NCI-H2196 treated with DMSO at 0.1 percent for 48 hours (cell line): ENCODE data around the gene P4HA1.
"Not testable (repeated sequence)": the region's sequence is repeated elsewhere in the genome, so short reads cannot be mapped to it uniquely, and the experiment has no call there.

Source experiments
- DNase-seq: peaks from one replicate; lab custom pipeline; 2025; ENCODE audit not compliant: unreplicated experiment; lab: John Stamatoyannopoulos, UW

The P4HA1 gene

DNA sequence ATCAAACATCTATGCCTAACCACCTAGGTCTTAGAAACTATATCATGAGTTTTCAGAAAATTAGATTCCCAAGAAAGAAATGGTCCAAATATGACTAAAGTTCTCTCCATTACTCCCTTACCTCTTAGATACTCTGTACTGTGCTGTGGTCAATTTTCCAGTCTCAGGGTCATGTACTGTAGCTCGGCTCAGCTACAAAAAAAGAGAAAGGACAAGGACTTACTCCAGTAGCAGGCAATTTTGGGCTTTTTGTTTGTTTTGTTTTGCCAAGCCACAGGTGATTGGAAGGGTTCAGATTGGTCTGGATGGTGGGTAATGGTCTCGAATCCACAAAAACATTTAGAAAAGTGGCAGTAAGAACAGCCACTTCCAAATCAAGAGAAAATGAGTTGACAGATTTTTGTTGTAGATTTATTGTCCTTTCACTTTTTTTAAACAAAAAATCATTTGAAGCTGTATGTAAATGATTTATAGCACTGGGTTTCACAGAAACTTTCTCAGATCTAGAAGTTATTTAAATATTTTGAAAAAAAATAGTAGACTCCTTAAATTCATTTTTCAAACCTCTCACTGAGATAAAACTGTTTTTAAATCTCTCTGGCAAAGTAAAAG lies 52.8 kb downstream of the P4HA1 start:
- no peak for DNase-seq

DNA sequence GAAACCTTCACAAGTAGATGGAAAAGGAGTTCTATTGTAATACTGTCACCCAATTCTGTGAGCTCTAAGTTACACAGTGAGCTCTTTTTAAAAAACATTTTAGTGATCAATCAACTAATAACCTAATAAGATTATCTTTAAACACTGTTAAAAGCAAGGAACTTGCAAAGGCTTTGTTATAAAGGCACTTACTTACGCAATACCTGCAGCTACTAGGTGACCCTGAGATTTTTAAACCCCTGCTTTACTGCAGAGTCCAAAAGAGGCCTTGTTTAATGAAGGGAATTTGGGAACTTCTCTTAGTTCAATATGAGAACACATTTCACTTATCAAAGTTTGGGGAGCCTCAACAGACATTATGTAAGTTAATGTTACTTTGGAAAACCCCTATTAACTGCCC lies 53.3 kb downstream of the P4HA1 start:
- DNase-seq = no peak

- DNase-seq = no peak
Measured at GRCh38 chr10:73042130-73042529, 54.5 kb downstream of the P4HA1 start.

GRCh38 chr10:73039635-73040034 lies 57.0 kb downstream of the P4HA1 start:
- no peak for DNase-seq

- DNase-seq = not testable (repeated sequence)
Measured at GRCh38 chr10:73036285-73036684, 60.4 kb downstream of the P4HA1 start.

DNA sequence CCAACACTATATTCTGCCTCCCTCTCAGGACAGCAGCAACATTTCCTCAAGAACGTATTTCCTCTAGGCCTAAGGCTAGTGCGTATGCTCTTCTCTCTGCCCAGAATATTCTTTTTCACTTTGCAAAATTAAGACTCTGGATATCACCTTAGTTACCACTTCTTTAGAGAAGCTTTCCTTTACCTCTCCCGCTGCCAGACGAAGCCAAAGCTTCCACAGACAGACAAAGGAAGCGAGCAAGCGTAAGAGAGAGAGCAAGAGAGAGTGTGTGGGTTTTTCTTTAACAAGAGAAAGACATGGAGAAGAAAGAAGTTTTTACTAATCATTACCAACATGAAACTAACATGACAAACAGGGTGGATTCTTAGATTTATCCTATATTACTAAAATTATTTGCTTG lies 64.1 kb downstream of the P4HA1 start:
- DNase-seq = no peak

- DNase-seq = not testable (repeated sequence)
Measured at GRCh38 chr10:73026623-73027022, 70.0 kb downstream of the P4HA1 start.

DNA sequence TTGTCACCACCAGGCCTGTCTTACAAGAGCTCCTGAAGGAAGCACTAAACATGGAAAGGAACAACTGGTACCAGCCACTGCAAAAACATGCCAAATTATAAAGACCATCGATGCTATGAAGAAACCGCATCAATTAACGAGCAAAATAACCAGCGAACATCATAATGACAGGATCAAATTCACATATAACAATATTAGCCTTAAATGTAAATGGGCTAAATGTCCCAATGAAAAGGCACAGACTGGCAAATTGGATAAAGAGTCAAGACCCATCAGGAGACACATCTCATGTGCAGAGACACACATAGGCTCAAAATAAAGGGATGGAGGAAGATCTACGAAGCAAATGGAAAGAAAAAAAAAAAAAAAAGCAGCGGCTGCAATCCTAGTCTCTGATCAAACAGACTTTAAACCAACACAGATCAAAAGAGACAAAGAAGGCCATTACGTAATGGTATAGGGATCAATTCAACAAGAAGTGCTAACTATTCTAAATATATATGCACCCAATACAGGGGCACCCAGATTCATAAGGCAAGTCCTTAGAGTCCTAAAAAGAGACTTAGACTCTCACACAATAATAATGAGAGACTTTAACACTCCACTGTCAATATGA lies 73.1 kb downstream of the P4HA1 start:
- not testable (repeated sequence) for DNase-seq

GRCh38 chr10:73022961-73023360 lies 73.7 kb downstream of the P4HA1 start:
- not testable (repeated sequence) for DNase-seq

DNA sequence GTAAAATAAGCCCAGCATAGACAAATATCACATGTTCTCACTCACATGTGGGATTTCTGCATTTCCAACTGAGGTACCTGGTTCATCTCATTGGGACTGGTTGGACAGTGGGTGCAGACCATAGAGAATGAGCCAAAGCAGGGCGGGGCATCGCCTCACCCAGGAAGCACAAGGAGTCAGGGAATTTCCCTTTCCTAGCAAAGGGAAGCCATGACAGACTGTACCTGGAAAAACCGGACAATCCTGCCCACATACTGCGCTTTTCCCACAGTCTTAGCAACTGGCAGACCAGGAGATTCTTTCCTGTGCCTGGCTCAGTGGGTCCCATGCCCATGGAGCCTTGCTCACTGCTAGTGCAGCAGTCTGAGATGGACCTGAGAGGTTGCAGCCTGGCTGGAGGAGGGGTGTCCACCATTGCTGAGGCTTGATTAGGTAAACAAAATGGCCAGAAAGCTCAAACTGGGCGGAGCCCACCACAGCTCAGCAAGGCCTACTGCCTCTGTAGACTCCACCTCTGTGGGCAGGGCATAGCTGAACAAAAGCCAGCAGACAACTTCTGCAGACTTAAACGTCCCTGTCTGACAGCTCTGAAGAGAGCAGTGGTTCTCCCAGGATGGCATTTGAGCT lies 75.0 kb downstream of the P4HA1 start:
- DNase-seq = not testable (repeated sequence)

- no peak for DNase-seq
Measured at GRCh38 chr10:73021050-73021449, 75.6 kb downstream of the P4HA1 start.

- no peak for DNase-seq
Measured at GRCh38 chr10:73019100-73019499, 77.6 kb downstream of the P4HA1 start.

- no peak for DNase-seq
Measured at GRCh38 chr10:73018632-73019031, 78.0 kb downstream of the P4HA1 start.

GRCh38 chr10:73017955-73018480 lies 78.6 kb downstream of the P4HA1 start:
- DNase-seq = no peak

GRCh38 chr10:73015779-73016178 lies 80.9 kb downstream of the P4HA1 start:
- no peak for DNase-seq

DNA sequence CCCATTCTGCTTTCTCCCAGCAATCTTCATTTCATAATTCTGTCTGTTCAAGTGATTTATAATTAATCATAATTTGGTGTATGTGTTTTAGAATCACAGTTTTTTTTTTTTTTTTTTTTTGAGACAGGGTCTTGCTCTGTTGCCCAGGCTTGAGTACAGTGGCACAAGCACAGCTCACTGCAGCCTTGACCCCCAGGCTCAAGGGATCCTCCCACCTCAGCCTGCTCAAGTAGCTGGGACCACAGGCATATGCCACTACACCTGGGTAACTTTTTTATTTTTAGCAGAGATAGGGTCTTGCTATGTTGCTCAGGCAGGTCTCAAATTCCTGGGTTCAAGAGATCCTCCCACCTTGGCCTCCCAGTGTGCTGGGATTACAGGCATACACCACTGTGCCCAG lies 92.8 kb downstream of the P4HA1 start:
- no peak for DNase-seq

GRCh38 chr10:73000973-73001372 lies 95.7 kb downstream of the P4HA1 start:
- no peak for DNase-seq

- no peak for DNase-seq
Measured at GRCh38 chr10:72997099-72997498, 99.6 kb downstream of the P4HA1 start.

DNA sequence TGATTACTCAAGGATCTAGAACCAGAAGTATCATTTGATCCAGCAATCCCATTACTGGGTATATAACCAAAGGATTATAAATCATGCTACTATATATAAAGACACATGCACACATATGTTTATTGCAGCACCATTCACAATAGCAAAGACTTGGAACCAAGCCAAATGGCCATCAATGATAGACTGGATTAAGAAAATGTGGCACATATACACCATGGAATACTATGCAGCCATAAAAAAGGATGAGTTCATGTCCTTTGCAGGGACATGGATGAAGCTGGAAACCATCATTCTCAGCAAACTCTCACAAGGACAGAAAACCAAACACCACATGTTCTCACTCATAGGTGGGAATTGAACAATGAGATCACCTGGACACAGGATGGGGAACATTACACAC lies 101.2 kb downstream of the P4HA1 start:
- DNase-seq = not testable (repeated sequence)

DNA sequence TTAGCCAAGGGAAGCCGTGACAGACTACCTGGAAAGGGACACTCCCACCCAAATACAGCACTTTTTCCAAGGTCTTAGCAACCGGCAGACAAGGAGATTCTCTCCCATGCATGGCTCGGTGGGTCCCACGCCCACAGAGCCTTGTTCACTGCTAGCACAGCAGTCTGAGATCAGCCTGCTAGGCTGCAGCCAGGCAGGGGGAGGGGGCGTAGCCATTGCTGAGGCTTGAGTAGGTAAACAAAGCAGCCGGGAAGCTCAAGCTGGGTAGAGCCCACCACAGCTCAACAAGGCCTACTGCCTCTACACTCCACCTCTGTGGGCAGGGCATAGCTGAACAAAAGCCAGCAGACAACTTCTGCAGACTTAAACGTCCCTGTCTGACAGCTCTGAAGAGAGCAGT lies 106.9 kb downstream of the P4HA1 start:
- not testable (repeated sequence) for DNase-seq

DNA sequence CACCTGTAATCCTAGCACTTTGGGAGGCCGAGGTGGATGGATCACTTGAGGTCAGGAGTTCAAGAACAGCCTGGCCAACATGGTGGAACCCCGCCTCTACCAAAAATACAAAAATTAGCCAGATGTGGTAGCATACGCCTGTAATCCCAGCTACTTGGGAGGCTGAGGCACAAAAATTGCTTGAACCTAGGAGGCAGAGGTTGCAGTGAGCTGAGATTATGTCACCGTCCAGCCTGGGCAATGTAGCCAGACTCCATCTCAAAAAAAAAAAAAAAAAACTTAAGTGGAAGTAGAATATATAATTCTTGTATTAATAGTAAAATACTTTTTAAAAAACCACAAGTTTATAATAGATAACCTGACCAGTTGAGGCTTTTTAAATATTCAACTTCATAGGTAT lies 112.0 kb downstream of the P4HA1 start:
- DNase-seq = not testable (repeated sequence)

GRCh38 chr10:72981882-72982529 lies 114.7 kb downstream of the P4HA1 start:
- DNase-seq = no peak
